Lung microvascular endothelial cell (primary cell): Measurements from ENCODE around the gene SVIL. TPM values are rescaled to one million over a fixed set of nuclear protein-coding genes. Genes with fewer than 3 reads are reported as not detected.

Source experiments
- DNase-seq, 2 donors: peaks; one replicate each; pipeline versions ENCODE4 v3.0.0 to v3.0.0-alpha.2; 2010; ENCODE audit warnings: low read depth in 2 of 2
- total RNA-seq: library from RNA; depleted of rRNA; stranded (reverse); fragments of >200 nt; gene quantifications from 2 replicates; pipeline ENCODE4 v1.2.1, GENCODE V29; 2014

Gene SVIL
- total RNA-seq, result 56.2 and 62.3 TPM in 2 replicates

- peak; percentile 55 to 62 for DNase-seq
Observed at GRCh38 chr10:29634764-29635625, at the start of gene SVIL. Gene SVIL, minus strand, starts transcription at chr10:29634971. Its CDS starts 79,913 bp downstream, at chr10:29555058.

- DNase-seq, result no peak
Observed at GRCh38 chr10:29681676-29682448, 47.1 kb upstream of the SVIL start.

- DNase-seq, result no peak
Observed at GRCh38 chr10:29680091-29680490, 45.3 kb upstream of the SVIL start.

- DNase-seq, result no peak
Observed at GRCh38 chr10:29676732-29677131, 42.0 kb upstream of the SVIL start.

- no peak for DNase-seq
Observed at GRCh38 chr10:29675984-29676383, 41.2 kb upstream of the SVIL start.

GRCh38 chr10:29671968-29672367 lies 37.2 kb upstream of the SVIL start:
- no peak for DNase-seq

GRCh38 chr10:29671228-29671780 lies 36.5 kb upstream of the SVIL start:
- DNase-seq, result no peak

- DNase-seq, result no peak
Observed at GRCh38 chr10:29670761-29671160, 36.0 kb upstream of the SVIL start.

- DNase-seq, result peak; percentile 81 to 84
Observed at GRCh38 chr10:29669149-29669548, 34.4 kb upstream of the SVIL start.

GRCh38 chr10:29668628-29669027 lies 33.9 kb upstream of the SVIL start:
- DNase-seq, result peak; percentile 36 to 38

- DNase-seq, result peak in 1 of 2 donors; percentile 24
Observed at GRCh38 chr10:29667191-29667590, 32.4 kb upstream of the SVIL start.

- no peak for DNase-seq
Observed at GRCh38 chr10:29666201-29666600, 31.4 kb upstream of the SVIL start.

GRCh38 chr10:29663718-29664117 lies 28.9 kb upstream of the SVIL start:
- DNase-seq, result no peak

GRCh38 chr10:29658984-29659965 lies 24.5 kb upstream of the SVIL start:
- DNase-seq, result peak; percentile 49 to 100

GRCh38 chr10:29657719-29658274 lies 23.0 kb upstream of the SVIL start:
- no peak for DNase-seq

GRCh38 chr10:29656451-29656992 lies 21.8 kb upstream of the SVIL start:
- DNase-seq, result peak; percentile 84 to 89

- no peak for DNase-seq
Observed at GRCh38 chr10:29652192-29652591, 17.4 kb upstream of the SVIL start.

- DNase-seq, result no peak
Observed at GRCh38 chr10:29651767-29652166, 17.0 kb upstream of the SVIL start.

GRCh38 chr10:29650552-29650944 lies 15.8 kb upstream of the SVIL start:
- no peak for DNase-seq
